Activated naive CD4-positive, alpha-beta T cell treated with Interleukin-2 at 50 U/mL for 16 hours (primary cell): ENCODE measurements around the gene TMEM126A.
"Not testable (repeated sequence)": the region's sequence is repeated elsewhere in the genome, so short reads cannot be mapped to it uniquely, and the experiment has no call there.

Source experiments
- DNase-seq: peaks from one replicate; pipeline ENCODE4 v3.0.0-alpha.2; 2020

The TMEM126A gene

GRCh38 chr11:85661972-85662664 is 14.4 kb downstream of the TMEM126A start:
- DNase-seq, result no peak

- no peak for DNase-seq
Measured at GRCh38 chr11:85663080-85663752, 15.4 kb downstream of the TMEM126A start.

DNA sequence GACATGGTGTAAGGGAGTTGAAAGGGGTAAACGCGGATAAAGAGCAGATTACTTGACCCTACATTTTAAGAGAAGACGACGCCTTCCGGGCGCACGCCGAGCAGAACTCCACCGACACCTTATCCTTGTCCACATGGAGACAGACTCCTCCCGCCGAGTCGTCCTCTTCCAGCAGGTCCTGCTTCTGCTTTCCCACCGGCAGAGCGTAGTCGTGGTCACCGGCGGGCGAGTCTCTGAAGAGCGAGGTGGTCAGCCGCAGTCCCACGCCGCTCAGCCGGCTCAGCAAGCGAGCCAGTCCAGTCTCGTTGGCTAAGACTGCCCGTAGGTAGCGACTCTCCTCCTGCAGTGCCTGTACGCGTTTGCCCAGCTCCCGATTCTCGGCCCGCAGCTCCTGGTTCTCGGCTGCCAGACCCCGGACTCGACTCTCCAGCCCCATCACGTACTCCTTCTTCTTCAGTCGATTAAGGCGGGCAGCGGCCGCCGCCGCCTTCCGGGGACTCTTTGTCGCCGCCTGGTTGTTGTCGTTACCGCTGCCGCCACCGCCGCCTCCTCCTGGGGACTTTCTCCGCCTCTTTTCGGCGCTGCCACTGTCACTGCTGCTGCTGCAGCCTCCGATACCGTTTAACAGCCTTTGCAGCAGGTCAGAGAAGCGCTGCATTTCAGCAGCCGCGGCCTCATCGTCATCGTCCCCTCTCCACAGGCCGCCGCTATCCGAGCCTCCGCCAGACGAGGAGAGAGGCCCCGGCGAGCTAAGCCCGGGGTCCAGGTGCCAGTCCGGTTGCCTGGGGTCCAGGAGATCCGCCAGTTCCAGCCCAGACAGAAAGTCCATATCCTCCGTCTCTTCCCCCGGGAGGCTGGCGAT is 16.2 kb downstream of the TMEM126A start:
- DNase-seq, result peak; percentile 91

DNA sequence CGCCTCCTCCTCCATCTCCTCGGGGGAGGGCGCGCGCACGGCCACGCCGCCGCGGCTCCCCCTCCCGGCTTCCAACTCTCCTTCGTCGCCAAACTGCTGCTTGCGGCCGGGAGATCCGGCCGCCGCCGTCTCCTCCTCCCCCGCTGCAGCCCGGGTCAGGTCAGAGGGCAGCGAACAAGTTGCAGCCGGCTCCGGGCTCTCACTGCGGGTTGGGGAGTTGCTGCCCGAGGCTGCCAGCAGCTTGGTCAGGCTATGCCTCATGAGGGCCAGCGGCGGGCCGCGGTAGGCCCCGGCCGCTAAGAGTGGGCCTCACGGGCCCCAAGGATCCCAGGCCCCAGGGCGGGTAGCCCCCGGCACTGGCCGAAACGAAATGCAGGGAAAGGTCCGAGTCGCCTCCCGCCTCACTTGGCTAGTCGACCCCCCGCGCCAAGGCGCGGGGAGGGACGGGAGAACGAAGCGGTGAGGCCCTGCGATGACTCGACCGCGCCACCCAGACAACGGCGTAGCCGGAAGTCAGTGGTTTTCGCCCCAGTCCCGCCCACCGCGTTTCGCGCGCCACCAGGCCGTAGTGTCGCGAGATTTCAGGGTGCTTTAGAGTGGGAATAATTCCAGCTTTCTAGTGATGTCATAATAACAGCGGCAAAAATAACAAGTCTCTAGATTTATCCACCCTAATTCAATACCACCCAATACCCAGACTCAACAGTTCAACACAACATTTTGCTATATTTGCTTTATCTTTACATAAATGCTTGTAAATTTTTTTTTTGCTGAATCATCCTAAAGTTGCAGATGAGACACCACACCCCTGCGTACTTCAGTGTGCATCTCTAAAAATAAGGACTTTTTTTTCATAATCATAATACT is 17.1 kb downstream of the TMEM126A start, which contains the start of gene CREBZF:
Gene CREBZF, minus strand, starts transcription at position 515 of the 867 bp plus-strand sequence. Its CDS starts 254 bp downstream, at position 261.
- peak; percentile 94 for DNase-seq

GRCh38 chr11:85665733-85666132 is 18.0 kb downstream of the TMEM126A start:
- DNase-seq, result no peak

DNA sequence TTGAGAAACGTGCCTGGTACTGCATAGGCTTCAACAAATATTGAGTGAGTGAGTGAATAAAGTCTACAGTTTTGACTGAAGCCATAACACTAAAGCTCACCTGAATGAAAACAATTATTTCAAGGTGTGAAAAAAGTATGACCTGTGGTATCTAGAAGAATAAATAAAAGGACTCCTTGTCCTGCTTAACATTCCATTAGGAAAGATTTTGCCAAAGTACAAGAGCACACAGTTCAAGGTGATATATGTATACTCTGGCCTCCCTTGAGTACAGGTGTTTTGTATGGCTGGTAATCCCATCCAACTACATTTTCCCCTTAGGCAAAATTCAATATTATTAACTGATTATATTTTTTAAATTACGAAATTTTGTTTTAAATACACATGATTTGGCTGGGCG is 18.9 kb downstream of the TMEM126A start:
- DNase-seq, result no peak

DNA sequence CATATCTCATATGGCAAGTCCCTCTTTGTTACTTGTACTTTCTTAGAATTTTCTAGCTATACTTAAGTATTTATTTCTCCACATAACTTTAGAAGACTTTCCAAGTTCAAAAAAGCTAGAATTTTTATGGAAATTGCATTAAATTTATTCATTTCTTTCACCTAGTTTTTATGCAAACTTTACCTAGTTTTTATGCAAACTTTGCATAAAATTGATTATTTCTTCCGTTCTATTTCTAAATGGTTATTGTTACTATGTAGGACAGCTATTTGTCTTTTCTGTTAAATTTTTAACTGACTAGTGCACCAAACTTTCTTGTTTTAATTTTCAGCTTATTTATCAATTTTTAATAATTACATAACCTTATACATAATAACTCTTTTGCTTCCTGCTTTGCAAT is 20.4 kb downstream of the TMEM126A start:
- no peak for DNase-seq

DNA sequence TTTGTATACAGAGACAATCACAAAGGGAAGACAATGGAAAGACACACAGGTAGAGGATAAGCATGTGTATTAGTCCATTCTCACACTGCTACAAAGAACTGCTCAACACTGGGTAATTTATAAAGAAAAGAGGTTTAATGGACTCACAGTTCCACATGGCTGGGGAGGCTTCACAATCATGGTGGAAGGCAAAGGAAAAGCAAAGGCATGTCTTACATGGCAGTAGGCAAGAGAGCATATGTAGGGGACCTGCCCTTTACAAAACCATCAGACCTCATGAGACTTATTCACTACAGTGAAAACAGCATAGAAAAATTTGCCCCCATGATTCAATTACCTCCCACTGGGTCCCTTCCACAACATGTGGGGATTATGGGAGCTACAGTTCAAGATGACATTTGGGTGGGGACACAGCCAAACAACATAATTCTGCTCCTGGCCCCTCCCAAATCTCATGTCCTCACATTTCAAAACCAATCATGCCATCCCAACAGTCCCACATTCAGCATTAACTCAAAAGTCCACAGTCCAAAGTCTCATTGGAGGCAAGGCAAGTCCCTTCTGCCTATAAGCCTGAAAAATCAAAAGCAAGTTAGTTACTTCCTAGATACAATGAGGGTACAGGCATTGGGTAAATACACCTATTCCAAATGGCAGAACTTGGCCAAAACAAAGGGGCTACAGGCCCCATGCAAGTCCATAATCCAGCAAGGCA is 23.3 kb downstream of the TMEM126A start:
- DNase-seq, result not testable (repeated sequence)

DNA sequence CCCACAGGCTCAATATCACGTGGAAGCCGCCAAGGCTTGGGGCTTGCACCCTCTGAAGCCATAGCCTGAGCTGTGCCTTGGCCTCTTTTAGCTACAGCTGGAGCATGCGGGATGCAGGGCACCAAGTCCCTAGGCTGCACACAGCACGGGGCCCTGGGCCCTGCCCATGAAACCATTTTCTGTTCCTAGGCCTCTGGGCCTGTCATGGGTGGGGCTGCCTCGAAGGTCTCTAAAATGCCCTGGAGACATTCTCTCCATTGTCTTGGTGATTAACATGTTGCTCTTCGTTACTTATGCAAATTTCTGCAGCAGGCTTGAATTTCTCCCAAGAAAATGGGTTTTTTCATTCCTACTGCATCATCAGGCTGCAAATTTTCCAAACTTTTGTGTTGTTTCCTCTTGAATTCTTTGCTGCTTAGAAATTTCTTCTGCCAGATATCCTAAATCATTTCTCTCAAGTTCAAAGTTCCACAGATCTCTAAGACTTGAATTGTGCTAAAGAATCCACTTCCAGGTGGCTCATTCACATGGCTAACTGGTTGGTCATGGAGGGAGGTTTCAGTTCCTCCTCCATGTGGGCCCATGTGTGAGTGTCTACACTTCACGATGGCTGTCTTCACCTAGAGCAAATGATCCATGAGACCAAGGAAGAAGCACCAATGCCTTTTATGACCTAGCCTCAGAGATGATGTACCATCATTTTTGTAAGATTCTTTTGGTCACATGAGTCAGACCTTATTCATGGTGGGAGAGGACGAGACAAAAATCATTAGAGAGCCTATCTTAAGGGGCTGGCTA is 24.5 kb downstream of the TMEM126A start:
- no peak for DNase-seq

GRCh38 chr11:85673393-85673792 is 25.6 kb downstream of the TMEM126A start:
- DNase-seq, result no peak

GRCh38 chr11:85679576-85679975 is 31.8 kb downstream of the TMEM126A start:
- DNase-seq, result no peak

GRCh38 chr11:85680897-85681296 is 33.1 kb downstream of the TMEM126A start:
- DNase-seq, result no peak

DNA sequence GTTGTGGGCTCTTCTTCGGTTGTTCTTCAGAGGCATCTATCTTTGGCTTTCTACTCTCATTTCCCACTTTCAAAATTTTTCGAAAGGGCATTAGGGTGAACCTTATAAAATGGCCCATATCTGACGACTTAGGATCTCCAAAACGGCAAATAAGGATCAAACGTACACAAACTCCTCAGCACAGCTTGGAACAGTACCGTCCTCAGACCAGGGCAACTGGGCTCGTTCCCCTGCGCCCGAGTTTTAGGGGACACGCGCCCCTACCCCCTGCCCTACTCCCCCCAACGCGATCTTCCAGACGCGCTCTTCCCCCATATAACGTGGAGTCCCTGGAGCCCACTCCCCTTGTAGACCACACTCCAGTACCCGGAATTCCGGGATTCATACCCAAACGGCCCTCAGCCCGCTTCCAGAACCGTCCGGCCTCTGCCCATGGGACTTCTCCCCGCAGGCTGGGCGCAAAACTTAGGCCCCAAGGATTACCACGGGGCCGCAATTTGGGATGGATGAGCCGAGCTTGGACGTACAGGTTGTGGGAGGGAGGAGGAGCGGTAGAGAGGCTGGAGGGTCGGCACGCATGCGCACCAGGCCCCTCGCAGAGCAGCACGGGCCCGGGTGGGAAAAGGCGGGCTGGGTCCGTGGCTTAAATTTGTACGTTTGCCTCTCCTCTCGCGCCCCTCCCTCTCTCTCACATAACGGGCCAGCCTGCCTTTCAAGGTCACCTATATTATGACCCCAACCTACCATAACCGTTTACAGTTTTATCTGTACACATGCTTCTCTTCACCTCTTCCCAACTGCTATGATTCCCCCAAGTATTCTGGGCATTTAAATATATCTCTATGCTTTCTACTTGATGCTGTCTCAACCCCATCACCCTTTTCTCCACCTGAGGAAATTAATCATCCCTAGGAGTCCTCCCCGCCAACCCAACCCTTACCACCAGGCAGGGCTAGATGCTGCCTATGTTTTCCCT is 34.9 kb downstream of the TMEM126A start:
- DNase-seq, result peak; percentile 65

GRCh38 chr11:85685125-85685819 is 37.5 kb downstream of the TMEM126A start:
- DNase-seq, result no peak

GRCh38 chr11:85685820-85686459 is 38.2 kb downstream of the TMEM126A start, which contains the start of gene CCDC89:
Gene CCDC89, minus strand, starts transcription at chr11:85686195. Its CDS starts 65 bp downstream, at chr11:85686130.
- DNase-seq, result no peak

- no peak for DNase-seq
Measured at GRCh38 chr11:85694385-85694980, 46.7 kb downstream of the TMEM126A start.

- no peak for DNase-seq
Measured at GRCh38 chr11:85695546-85695945, 47.8 kb downstream of the TMEM126A start.

DNA sequence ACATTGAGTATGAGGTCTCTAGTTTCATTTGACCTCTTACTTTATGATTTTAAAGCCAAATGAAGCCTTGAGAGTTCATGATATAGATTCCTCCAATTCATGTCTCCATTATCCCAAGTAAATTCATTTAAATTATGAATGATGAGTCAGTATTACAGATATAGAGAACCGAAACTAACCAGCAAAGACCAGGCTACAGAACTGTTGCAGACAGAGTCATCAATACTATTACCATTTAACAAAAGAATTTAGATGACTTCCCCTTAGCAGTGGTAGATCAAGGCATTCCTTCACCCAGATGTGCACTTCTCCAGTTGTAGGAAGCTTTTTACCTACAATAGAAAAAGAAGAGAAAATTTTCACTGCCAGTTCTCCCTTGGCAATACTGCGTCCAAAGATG is 50.0 kb downstream of the TMEM126A start:
- no peak for DNase-seq
